ENCODE data around the gene CAMKV. TPM values are rescaled to one million over a fixed set of nuclear protein-coding genes. Genes with fewer than 3 reads are reported as not detected.
A peak's percentile ranks its signal among the peaks of the same experiment; 100 is the strongest.

CAMKV gene
- total and polyA plus RNA-seq, 4 donors = not detected

- Histone ChIP-seq H3K4me1 (ENCODE audit: control insufficient read depth in 1 of 2, insufficient read depth in 2 of 2, low read length in 2 of 2) (no peaks in the 10 kb centered on the region), H3K27me3 (ENCODE audit: control insufficient read depth in 1 of 2, insufficient read depth in 2 of 2, low read length in 1 of 2) (no peaks in the 10 kb centered on the region), H3K36me3 (ENCODE audit: control insufficient read depth in 1 of 2, insufficient read depth in 2 of 2, low read length in 1 of 2) (no peaks in the 10 kb centered on the region), H3K27ac (ENCODE audit: low read depth in 1 of 2, low read length in 2 of 2) (no peak overlapping the region), H3K9me3 (ENCODE audit: control insufficient read depth, low read length) (no peaks in the 10 kb centered on the region), H3K4me3 (ENCODE audit: low read length in 2 of 2) (no peak overlapping the region)
- intact Hi-C loops (cut with DNase I) = no loop called here
- WGBS, 2 donors = 3 to 8% methylated on average over 7 of the region's 7 CpGs
- DNase-seq (no peak), ATAC-seq (ENCODE audit: low FRiP score) (no peak)
Observed at GRCh38 chr3:49867871-49868321, 1.8 kb downstream of the CAMKV start.

- Histone ChIP-seq H3K27ac (ENCODE audit: low read depth in 1 of 2, low read length in 2 of 2) (no peak overlapping the region), H3K9me3 (ENCODE audit: control insufficient read depth, low read length) (no peaks in the 10 kb centered on the region), H3K27me3 (ENCODE audit: control insufficient read depth in 1 of 2, insufficient read depth in 2 of 2, low read length in 1 of 2) (no peaks in the 10 kb centered on the region), H3K36me3 (ENCODE audit: control insufficient read depth in 1 of 2, insufficient read depth in 2 of 2, low read length in 1 of 2) (no peaks in the 10 kb centered on the region), H3K4me1 (ENCODE audit: control insufficient read depth in 1 of 2, insufficient read depth in 2 of 2, low read length in 2 of 2) (no peaks in the 10 kb centered on the region), H3K4me3 (ENCODE audit: low read length in 2 of 2) (no peak overlapping the region)
- 88 to 93% methylated on average over 1 of the region's 1 CpG for WGBS, 2 donors
- DNase-seq (no peak), ATAC-seq (ENCODE audit: low FRiP score) (no peak)
- intact Hi-C loops (cut with DNase I) = no loop called here
Observed at GRCh38 chr3:49867400-49867799, 2.3 kb downstream of the CAMKV start.

- Histone ChIP-seq H3K4me3 (ENCODE audit: low read length in 2 of 2) (no peak overlapping the region), H3K27ac (ENCODE audit: low read depth in 1 of 2, low read length in 2 of 2) (no peak overlapping the region), H3K36me3 (ENCODE audit: control insufficient read depth in 1 of 2, insufficient read depth in 2 of 2, low read length in 1 of 2) (no peaks in the 10 kb centered on the region), H3K4me1 (ENCODE audit: control insufficient read depth in 1 of 2, insufficient read depth in 2 of 2, low read length in 2 of 2) (no peaks in the 10 kb centered on the region), H3K27me3 (ENCODE audit: control insufficient read depth in 1 of 2, insufficient read depth in 2 of 2, low read length in 1 of 2) (no peaks in the 10 kb centered on the region), H3K9me3 (ENCODE audit: control insufficient read depth, low read length) (no peaks in the 10 kb centered on the region)
- no peak for DNase-seq
- intact Hi-C loops (cut with DNase I) = no loop called here
- no peak for ATAC-seq (ENCODE audit: low FRiP score)
- WGBS, 2 donors = 31 to 36% methylated on average over 7 of the region's 7 CpGs
Observed at GRCh38 chr3:49865198-49865784, 4.4 kb downstream of the CAMKV start.

GRCh38 chr3:49864505-49864904 lies 5.2 kb downstream of the CAMKV start:
- Histone ChIP-seq H3K9me3 (ENCODE audit: control insufficient read depth, low read length) (no peaks in the 10 kb centered on the region), H3K27ac (ENCODE audit: low read depth in 1 of 2, low read length in 2 of 2) (no peak overlapping the region), H3K36me3 (ENCODE audit: control insufficient read depth in 1 of 2, insufficient read depth in 2 of 2, low read length in 1 of 2) (no peaks in the 10 kb centered on the region), H3K27me3 (ENCODE audit: control insufficient read depth in 1 of 2, insufficient read depth in 2 of 2, low read length in 1 of 2) (no peaks in the 10 kb centered on the region), H3K4me1 (ENCODE audit: control insufficient read depth in 1 of 2, insufficient read depth in 2 of 2, low read length in 2 of 2) (no peaks in the 10 kb centered on the region), H3K4me3 (ENCODE audit: low read length in 2 of 2) (no peak overlapping the region)
- WGBS, 2 donors = 50 to 56% methylated on average over 5 of the region's 5 CpGs
- ATAC-seq (ENCODE audit: low FRiP score) (no peak), DNase-seq (no peak)
- intact Hi-C loops (cut with DNase I) = no loop called here

GRCh38 chr3:49859576-49860305 lies 10.0 kb downstream of the CAMKV start:
- WGBS, 2 donors = 83 to 91% methylated on average over 12 of the region's 12 CpGs

GRCh38 chr3:49856181-49857005 lies 13.3 kb downstream of the CAMKV start, which contains the start of gene TRAIP:
TSS of gene TRAIP (minus strand) at chr3:49856564. CDS start at chr3:49856453, 111 bp downstream.
- peak; percentile 96 for ATAC-seq (ENCODE audit: low FRiP score)
- H3K4me1 ChIP-seq (ENCODE audit: control insufficient read depth in 1 of 2, insufficient read depth in 2 of 2, low read length in 2 of 2) = no peaks in the 10 kb centered on the region
- peak; percentile 96 to 97 for DNase-seq
- peak within 1 kb of the TSS; percentile 8 to 27 for H3K4me3 ChIP-seq (ENCODE audit: low read length in 2 of 2)
- H3K36me3 ChIP-seq (ENCODE audit: control insufficient read depth in 1 of 2, insufficient read depth in 2 of 2, low read length in 1 of 2) = no peaks in the 10 kb centered on the region
- WGBS, 2 donors = 1% methylated on average over 52 of the region's 52 CpGs
- H3K9me3 ChIP-seq (ENCODE audit: control insufficient read depth, low read length) = no peaks in the 10 kb centered on the region
- no peaks in the 10 kb centered on the region for H3K27me3 ChIP-seq (ENCODE audit: control insufficient read depth in 1 of 2, insufficient read depth in 2 of 2, low read length in 1 of 2)
- intact Hi-C loops (cut with DNase I) = loop anchor here in 1 of 2 donors (1.0 kb wide), 1 partner anchor 44 kb away; no protein-coding TSS in a partner anchor
- peak within 1 kb of the TSS in 1 of 2 donors; percentile 59 for H3K27ac ChIP-seq (ENCODE audit: low read depth in 1 of 2, low read length in 2 of 2)

More at GRCh38 chr3:49859576-49860305, 10.0 kb downstream of the CAMKV start:
- H3K27me3 ChIP-seq (ENCODE audit: control insufficient read depth in 1 of 2, insufficient read depth in 2 of 2, low read length in 1 of 2) = no peaks in the 10 kb centered on the region
- H3K9me3 ChIP-seq (ENCODE audit: control insufficient read depth, low read length) = no peaks in the 10 kb centered on the region
- no peaks in the 10 kb centered on the region for H3K36me3 ChIP-seq (ENCODE audit: control insufficient read depth in 1 of 2, insufficient read depth in 2 of 2, low read length in 1 of 2)
- ATAC-seq (ENCODE audit: low FRiP score) = no peak
- H3K4me1 ChIP-seq (ENCODE audit: control insufficient read depth in 1 of 2, insufficient read depth in 2 of 2, low read length in 2 of 2) = no peaks in the 10 kb centered on the region
- H3K4me3 ChIP-seq (ENCODE audit: low read length in 2 of 2) = no peak overlapping the region
- DNase-seq = no peak
- intact Hi-C loops (cut with DNase I) = no loop called here
- no peak overlapping the region for H3K27ac ChIP-seq (ENCODE audit: low read depth in 1 of 2, low read length in 2 of 2)

GRCh38 chr3:49855662-49856061 lies 14.0 kb downstream of the CAMKV start:
- Histone ChIP-seq H3K27me3 (ENCODE audit: control insufficient read depth in 1 of 2, insufficient read depth in 2 of 2, low read length in 1 of 2) (no peaks in the 10 kb centered on the region), H3K9me3 (ENCODE audit: control insufficient read depth, low read length) (no peaks in the 10 kb centered on the region), H3K4me1 (ENCODE audit: control insufficient read depth in 1 of 2, insufficient read depth in 2 of 2, low read length in 2 of 2) (no peaks in the 10 kb centered on the region), H3K36me3 (ENCODE audit: control insufficient read depth in 1 of 2, insufficient read depth in 2 of 2, low read length in 1 of 2) (no peaks in the 10 kb centered on the region), H3K27ac (ENCODE audit: low read depth in 1 of 2, low read length in 2 of 2) (no peak overlapping the region), H3K4me3 (ENCODE audit: low read length in 2 of 2) (no peak overlapping the region)
- DNase-seq = no peak
- 54 to 56% methylated on average over 5 of the region's 5 CpGs for WGBS, 2 donors
- intact Hi-C loops (cut with DNase I) = loop anchor here in 1 of 2 donors (1.0 kb wide), 1 partner anchor 45 kb away; no protein-coding TSS in a partner anchor
- ATAC-seq (ENCODE audit: low FRiP score) = no peak

- WGBS, 2 donors = 89 to 92% methylated on average over 3 of the region's 3 CpGs
- H3K9me3 ChIP-seq (ENCODE audit: control insufficient read depth, low read length) = no peaks in the 10 kb centered on the region
- intact Hi-C loops (cut with DNase I) = no loop called here
Observed at GRCh38 chr3:49845694-49846093, 24.0 kb downstream of the CAMKV start.

More at GRCh38 chr3:49845694-49846093, 24.0 kb downstream of the CAMKV start:
- no peak overlapping the region for H3K27ac ChIP-seq (ENCODE audit: low read depth in 1 of 2, low read length in 2 of 2)
- H3K36me3 ChIP-seq (ENCODE audit: control insufficient read depth in 1 of 2, insufficient read depth in 2 of 2, low read length in 1 of 2) = no peaks in the 10 kb centered on the region
- no peak for DNase-seq
- H3K4me1 ChIP-seq (ENCODE audit: control insufficient read depth in 1 of 2, insufficient read depth in 2 of 2, low read length in 2 of 2) = no peaks in the 10 kb centered on the region
- no peak overlapping the region for H3K4me3 ChIP-seq (ENCODE audit: low read length in 2 of 2)
- ATAC-seq (ENCODE audit: low FRiP score) = no peak
- H3K27me3 ChIP-seq (ENCODE audit: control insufficient read depth in 1 of 2, insufficient read depth in 2 of 2, low read length in 1 of 2) = no peaks in the 10 kb centered on the region
